GM12865 (cell line): ENCODE results near the gene CD1E.

Experiments used
- DNase-seq: peaks from one replicate; pipeline ENCODE4 v3.0.0; 2010; ENCODE audit warnings: low read depth
- H3K4me3 ChIP-seq: 2 replicates; pipeline ENCODE4 v1.5.1; 2011; ENCODE audit warnings: mild to moderate bottlenecking, low read depth, low read length, control low read depth
- TF ChIP-seq, protein P1 (sequence below): IDR thresholded peaks from 2 replicates; pipeline ENCODE4 v1.5.1; 2011; ENCODE audit warnings: low read length, control low read depth, low read depth, inconsistent platforms; ENCODE audit not compliant: insufficient read depth; ENCODE audit errors: missing control alignments

Gene CD1E

DNA sequence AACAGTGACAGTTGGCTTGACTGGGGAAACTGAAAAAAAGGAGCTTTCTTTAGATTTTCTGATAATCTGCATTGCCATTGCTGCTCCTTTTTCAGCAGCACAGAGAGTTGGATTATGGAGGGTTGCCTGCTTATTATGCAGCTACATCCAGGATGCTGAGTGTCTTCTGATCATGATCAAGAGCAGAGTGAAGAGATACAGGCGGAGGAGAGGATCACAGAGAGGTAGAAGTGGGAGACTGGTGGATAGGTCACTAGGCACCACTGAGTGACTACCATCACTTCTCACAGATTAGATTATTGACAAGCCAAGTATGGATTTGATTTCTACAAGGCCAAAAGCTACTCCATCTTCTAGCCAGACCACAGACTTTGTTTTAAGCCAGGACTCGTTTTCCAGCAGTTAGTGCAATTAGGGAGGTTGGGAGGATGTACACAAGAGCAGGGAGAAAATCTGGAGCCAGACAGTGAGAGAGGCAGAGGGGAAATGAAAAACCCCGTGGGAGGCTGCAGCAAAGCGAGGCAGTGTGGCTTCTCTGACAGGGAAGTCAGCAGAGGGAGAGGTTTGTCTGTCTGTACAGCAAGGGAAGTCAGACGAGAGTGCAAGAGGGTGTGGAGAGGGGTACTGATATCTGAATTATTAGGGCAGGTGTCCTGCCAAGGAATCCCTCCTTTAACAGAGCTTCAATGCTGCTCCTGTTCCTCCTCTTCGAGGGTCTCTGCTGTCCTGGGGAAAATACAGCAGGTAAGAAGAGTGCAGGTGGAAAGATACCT lies at the start of gene CD1E:
CD1E (plus strand) TSS at position 592 of the 773 bp plus-strand sequence; CDS start at position 687, 95 bp downstream.
- TF ChIP-seq, protein P1, sequence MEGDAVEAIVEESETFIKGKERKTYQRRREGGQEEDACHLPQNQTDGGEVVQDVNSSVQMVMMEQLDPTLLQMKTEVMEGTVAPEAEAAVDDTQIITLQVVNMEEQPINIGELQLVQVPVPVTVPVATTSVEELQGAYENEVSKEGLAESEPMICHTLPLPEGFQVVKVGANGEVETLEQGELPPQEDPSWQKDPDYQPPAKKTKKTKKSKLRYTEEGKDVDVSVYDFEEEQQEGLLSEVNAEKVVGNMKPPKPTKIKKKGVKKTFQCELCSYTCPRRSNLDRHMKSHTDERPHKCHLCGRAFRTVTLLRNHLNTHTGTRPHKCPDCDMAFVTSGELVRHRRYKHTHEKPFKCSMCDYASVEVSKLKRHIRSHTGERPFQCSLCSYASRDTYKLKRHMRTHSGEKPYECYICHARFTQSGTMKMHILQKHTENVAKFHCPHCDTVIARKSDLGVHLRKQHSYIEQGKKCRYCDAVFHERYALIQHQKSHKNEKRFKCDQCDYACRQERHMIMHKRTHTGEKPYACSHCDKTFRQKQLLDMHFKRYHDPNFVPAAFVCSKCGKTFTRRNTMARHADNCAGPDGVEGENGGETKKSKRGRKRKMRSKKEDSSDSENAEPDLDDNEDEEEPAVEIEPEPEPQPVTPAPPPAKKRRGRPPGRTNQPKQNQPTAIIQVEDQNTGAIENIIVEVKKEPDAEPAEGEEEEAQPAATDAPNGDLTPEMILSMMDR, result no peak
- no peak for DNase-seq
- H3K4me3 ChIP-seq, result no peak within 1 kb of the TSS

- TF ChIP-seq, protein P1, result no peak
- DNase-seq, result no peak
- no peak overlapping the region for H3K4me3 ChIP-seq
Measured at GRCh38 chr1:158310623-158311022, 43.1 kb upstream of the CD1E start.

DNA sequence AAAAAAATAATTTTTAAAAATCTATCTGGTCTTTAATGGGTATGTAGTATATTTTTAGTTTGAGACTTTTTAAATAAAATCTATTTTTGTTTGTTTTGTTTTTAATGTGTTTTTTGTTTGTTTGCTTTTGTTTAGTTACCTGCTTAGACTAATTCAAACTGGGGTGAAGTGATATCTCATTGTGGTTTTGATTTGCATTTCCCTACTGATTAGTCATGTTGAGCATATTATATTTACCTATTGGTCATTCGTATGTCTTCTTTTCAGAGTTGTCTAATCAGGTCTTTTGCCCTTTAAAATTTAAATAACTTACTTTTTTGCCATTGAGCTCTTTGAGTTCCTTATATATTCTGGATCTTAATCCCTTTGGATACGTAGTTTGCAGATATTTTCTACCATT lies 42.6 kb upstream of the CD1E start:
- TF ChIP-seq, protein P1, result no peak
- no peak for DNase-seq
- no peak overlapping the region for H3K4me3 ChIP-seq

- TF ChIP-seq, protein P1, result no peak
- DNase-seq, result no peak
- H3K4me3 ChIP-seq, result no peak overlapping the region
Measured at GRCh38 chr1:158323866-158324265, 29.8 kb upstream of the CD1E start.

DNA sequence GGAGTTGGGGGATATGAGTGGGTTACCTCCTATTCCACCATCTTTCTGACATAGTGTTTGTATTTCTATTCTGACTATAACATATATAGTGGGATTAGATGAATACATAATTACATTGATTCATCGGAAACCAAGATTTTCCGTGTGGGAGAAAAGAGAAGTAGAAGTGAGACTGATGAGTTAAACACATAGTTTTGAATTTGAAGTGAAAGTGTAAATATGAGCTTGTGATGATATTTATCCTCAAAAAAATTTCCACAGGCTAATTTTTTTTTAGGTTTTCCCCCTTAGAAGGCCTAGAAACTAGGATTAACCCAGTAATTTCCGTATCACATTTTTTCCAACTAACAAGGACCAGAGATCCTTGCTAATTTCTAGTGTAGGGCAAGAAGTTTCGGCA lies 29.3 kb upstream of the CD1E start:
- TF ChIP-seq, protein P1, result no peak
- no peak overlapping the region for H3K4me3 ChIP-seq
- no peak for DNase-seq

DNA sequence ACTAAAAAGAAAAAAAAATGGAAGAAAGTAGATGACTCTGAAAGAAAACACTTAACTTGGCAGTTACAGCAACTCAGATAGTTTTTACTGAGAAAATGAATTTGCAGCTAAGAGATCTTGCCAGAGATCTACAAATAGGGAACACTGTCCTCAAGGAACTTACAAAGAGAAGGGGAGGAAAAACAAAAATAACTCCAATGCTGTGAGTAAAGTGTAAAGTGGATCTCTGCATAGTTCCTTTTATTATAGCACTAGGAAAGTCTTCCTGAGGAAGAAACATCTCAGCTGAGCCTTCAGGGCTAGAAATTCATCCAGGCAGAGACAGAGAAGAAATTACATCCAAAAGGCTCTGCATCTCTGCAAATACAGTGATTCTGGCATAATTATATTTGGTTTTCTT lies 26.2 kb upstream of the CD1E start:
- TF ChIP-seq, protein P1, result no peak
- no peak overlapping the region for H3K4me3 ChIP-seq
- DNase-seq, result no peak

GRCh38 chr1:158328426-158328825 lies 25.3 kb upstream of the CD1E start:
- DNase-seq, result no peak
- no peak overlapping the region for H3K4me3 ChIP-seq
- TF ChIP-seq, protein P1, result no peak
